Lung (tissue), 12 donors: ENCODE results near the gene CD300E. TPM values are rescaled to one million over a fixed set of nuclear protein-coding genes. Genes with fewer than 3 reads are reported as not detected.
A peak's percentile ranks its signal among the peaks of the same experiment; 100 is the strongest.

Source experiments
- ATAC-seq: fragments of 200-7000 bp; cut with Tn5 transposase; one replicate; pipeline ENCODE4 v1.9.1; 2020; ENCODE audit warnings: moderate number of reproducible peaks; ENCODE audit not compliant: insufficient read depth, low FRiP score
- DNase-seq, 3 donors: peaks; one replicate each; pipeline ENCODE4 v3.0.0-alpha.2; 2013 to 2017
- H3K27ac ChIP-seq, 2 donors: one replicate each; pipeline ENCODE4 v1.5.1; 2013; ENCODE audit warnings: mild to moderate bottlenecking in 2 of 2, moderate library complexity in 2 of 2, control low read depth in 1 of 2, inconsistent platforms in 1 of 2, low read depth in 1 of 2, low read length in 1 of 2
- H3K27me3 ChIP-seq, 3 donors: one replicate each; pipeline ENCODE4 v1.5.1; 2013; ENCODE audit warnings: low read length in 2 of 3; ENCODE audit not compliant: control insufficient read depth in 3 of 3, insufficient read depth in 3 of 3
- H3K36me3 ChIP-seq, 4 donors: one replicate each; pipeline ENCODE4 v1.5.1; 2013; ENCODE audit warnings: low read length in 4 of 4, mild to moderate bottlenecking in 1 of 4, moderate library complexity in 1 of 4; ENCODE audit not compliant: control insufficient read depth in 4 of 4, insufficient read depth in 4 of 4
- H3K4me1 ChIP-seq, 5 donors: one replicate each; pipeline ENCODE4 v1.5.1; 2013; ENCODE audit warnings: low read length in 5 of 5, mild to moderate bottlenecking in 2 of 5, moderate library complexity in 1 of 5; ENCODE audit not compliant: control insufficient read depth in 5 of 5, insufficient read depth in 5 of 5
- H3K4me3 ChIP-seq: one replicate; pipeline ENCODE4 v1.5.1; 2013; ENCODE audit warnings: mild to moderate bottlenecking, control low read depth, moderate library complexity
- H3K9ac ChIP-seq, 2 donors: one replicate each; pipeline ENCODE4 v1.5.1; 2013; ENCODE audit warnings: low read length in 2 of 2, control low read depth in 1 of 2; ENCODE audit not compliant: insufficient read depth in 1 of 2
- H3K9me3 ChIP-seq, 4 donors: one replicate each; pipeline ENCODE4 v1.5.1; 2013; ENCODE audit warnings: low read length in 3 of 4, mild to moderate bottlenecking in 1 of 4, moderate library complexity in 1 of 4; ENCODE audit not compliant: control insufficient read depth in 4 of 4, insufficient read depth in 3 of 4
- WGBS, 2 donors: extraction: QIAGEN DNeasy Blood & Tissue Kit; methylation state at CpG; one replicate each; pipeline ENCODE4 v1.1.7; 2013; 5-methylcytosine and 5-hydroxymethylcytosine counted together
- polyA plus RNA-seq, 2 donors: library from polyadenylated mRNA; stranded (reverse); fragments of 200-250 nt; gene quantifications; one replicate each; pipeline ENCODE4 v1.2.1, GENCODE V29; 2013
- total RNA-seq, 2 donors: library from RNA; depleted of rRNA in 1 of 2; stranded (reverse); fragments of >200 nt in 1 of 2; gene quantifications; one replicate each; pipeline ENCODE4 v1.2.1, GENCODE V29; 2014 to 2021
- TF ChIP-seq, protein P1 (sequence below): IDR thresholded peaks from 2 replicates; pipeline ENCODE4 v1.5.1; 2012; ENCODE audit warnings: mild to moderate bottlenecking; ENCODE audit errors: control extremely low read depth, extremely low read depth
- donor health status: control.
- donor health status: control.
- donor health status: Bipolar disorder and iron deficiency.
- donor health status: healthy.
- donor health status: DM: yes; HTN: yes; CAD: no.

Gene CD300E
- total and polyA plus RNA-seq, 4 donors = 3.4 to 81.6 (median 11.2) TPM

- TF ChIP-seq, protein P1, sequence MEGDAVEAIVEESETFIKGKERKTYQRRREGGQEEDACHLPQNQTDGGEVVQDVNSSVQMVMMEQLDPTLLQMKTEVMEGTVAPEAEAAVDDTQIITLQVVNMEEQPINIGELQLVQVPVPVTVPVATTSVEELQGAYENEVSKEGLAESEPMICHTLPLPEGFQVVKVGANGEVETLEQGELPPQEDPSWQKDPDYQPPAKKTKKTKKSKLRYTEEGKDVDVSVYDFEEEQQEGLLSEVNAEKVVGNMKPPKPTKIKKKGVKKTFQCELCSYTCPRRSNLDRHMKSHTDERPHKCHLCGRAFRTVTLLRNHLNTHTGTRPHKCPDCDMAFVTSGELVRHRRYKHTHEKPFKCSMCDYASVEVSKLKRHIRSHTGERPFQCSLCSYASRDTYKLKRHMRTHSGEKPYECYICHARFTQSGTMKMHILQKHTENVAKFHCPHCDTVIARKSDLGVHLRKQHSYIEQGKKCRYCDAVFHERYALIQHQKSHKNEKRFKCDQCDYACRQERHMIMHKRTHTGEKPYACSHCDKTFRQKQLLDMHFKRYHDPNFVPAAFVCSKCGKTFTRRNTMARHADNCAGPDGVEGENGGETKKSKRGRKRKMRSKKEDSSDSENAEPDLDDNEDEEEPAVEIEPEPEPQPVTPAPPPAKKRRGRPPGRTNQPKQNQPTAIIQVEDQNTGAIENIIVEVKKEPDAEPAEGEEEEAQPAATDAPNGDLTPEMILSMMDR = no peak
- Histone ChIP-seq H3K27me3 (peaks cover 0 to 6% (median 0%) of the 10 kb centered on the region in 3 donors), H3K4me1 (peaks cover 0 to 10% (median 0%) of the 10 kb centered on the region in 5 donors), H3K36me3 (no peaks in the 10 kb centered on the region), H3K9me3 (peaks cover 0 to 3% (median 0%) of the 10 kb centered on the region in 4 donors), H3K27ac (no peak overlapping the region), H3K9ac (no peak overlapping the region), H3K4me3 (no peak overlapping the region)
- WGBS, 2 donors = 83 to 90% methylated on average over 3 of the region's 3 CpGs
- no peak for DNase-seq
- no peak for ATAC-seq
Measured at GRCh38 chr17:74573169-74573568, 50.4 kb downstream of the CD300E start.

GRCh38 chr17:74571621-74572270 is 51.8 kb downstream of the CD300E start:
- Histone ChIP-seq H3K36me3 (no peaks in the 10 kb centered on the region), H3K9me3 (peaks cover 0 to 3% (median 0%) of the 10 kb centered on the region in 4 donors), H3K27ac (no peak overlapping the region), H3K4me3 (no peak overlapping the region), H3K27me3 (peaks cover 0 to 6% (median 0%) of the 10 kb centered on the region in 3 donors), H3K4me1 (peaks cover 0 to 10% (median 0%) of the 10 kb centered on the region in 5 donors), H3K9ac (no peak overlapping the region)
- DNase-seq (no peak), ATAC-seq (no peak)
- TF ChIP-seq, protein P1 = no peak
- 61 to 76% methylated on average over 4 of the region's 4 CpGs for WGBS, 2 donors

DNA sequence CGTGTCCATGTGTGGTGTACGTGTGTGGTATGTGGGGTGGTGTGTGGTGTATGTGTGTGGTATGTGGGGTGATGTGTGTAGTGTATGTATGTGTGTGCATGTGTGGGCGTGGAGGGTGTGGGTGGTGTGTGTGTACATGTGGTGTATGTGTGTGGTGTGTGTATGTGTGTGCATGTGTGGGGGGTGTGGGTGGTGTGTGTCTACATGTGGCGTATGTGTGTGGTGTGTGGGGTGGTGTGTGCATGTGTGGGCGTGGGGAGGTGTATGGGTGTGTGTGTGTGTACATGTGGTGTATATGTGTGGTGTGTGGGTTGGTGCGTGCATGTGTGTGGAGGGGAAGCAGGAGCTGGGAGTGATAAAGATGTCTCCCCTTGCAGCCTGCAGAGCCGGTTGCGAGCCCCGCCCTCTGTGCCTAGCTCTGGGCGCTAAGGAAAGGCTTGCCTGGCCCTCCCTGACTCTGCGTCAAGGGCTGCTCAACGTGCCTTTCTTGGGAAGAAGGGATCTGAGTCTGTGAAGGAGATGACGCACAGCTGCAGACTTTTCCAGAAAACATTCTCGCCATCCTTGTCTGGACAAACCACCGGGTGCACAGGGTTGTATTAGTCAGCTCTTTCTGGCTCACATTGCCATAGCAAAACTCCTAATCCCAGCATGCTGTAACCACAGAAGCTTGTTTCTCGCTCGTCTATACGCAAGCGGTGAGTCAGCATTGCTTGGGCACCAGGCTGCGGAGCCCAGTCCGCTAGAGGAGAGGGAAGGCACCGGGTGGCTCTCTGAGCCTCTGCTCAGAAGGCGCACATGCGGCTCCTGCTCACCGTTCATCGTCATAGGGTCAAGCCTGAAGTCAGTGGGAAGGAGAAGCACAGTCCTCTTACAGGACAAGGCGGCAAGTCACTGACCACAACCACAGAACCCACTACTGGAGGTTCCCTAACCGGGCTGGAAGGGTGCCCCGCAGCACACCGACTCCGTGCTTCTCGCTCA is 54.2 kb downstream of the CD300E start:
- H3K9me3 ChIP-seq = no peaks in the 10 kb centered on the region
- H3K27ac ChIP-seq = no peak overlapping the region
- DNase-seq (no peak), ATAC-seq (peak; percentile 77)
- TF ChIP-seq, protein P1 = no peak
- H3K4me1 ChIP-seq = peaks cover 0 to 10% (median 0%) of the 10 kb centered on the region in 5 donors
- H3K27me3 ChIP-seq = peaks cover 0 to 2% (median 0%) of the 10 kb centered on the region in 3 donors
- no peak overlapping the region for H3K9ac ChIP-seq
- H3K36me3 ChIP-seq = no peaks in the 10 kb centered on the region
- WGBS, 2 donors = 44 to 56% methylated on average over 32 of the region's 32 CpGs
- H3K4me3 ChIP-seq = no peak overlapping the region
